ENCODE data around the gene NAV2.

NAV2 gene

GRCh38 chr11:20010156-20010850, 297.7 kb downstream of the NAV2 start:
- DNase-seq: no peak

- no peak for DNase-seq
These were observed 298.2 kb downstream of the NAV2 start for GRCh38 chr11:20010851-20011225.

- DNase-seq: no peak
These were observed 298.8 kb downstream of the NAV2 start for GRCh38 chr11:20011307-20011951.

- DNase-seq: no peak
These were observed 300.9 kb downstream of the NAV2 start for GRCh38 chr11:20013346-20014066.

- DNase-seq: no peak
These were observed 301.4 kb downstream of the NAV2 start for GRCh38 chr11:20014067-20014402.

GRCh38 chr11:20015101-20015500, 302.5 kb downstream of the NAV2 start:
- DNase-seq: no peak

GRCh38 chr11:20015529-20016427, 303.1 kb downstream of the NAV2 start:
- DNase-seq: no peak

- DNase-seq: no peak
These were observed 303.9 kb downstream of the NAV2 start for GRCh38 chr11:20016526-20016925.

GRCh38 chr11:20017320-20017719, 304.7 kb downstream of the NAV2 start:
- no peak for DNase-seq

GRCh38 chr11:20020198-20020597, 307.6 kb downstream of the NAV2 start:
- no peak for DNase-seq

- no peak for DNase-seq
These were observed 308.1 kb downstream of the NAV2 start for GRCh38 chr11:20020716-20021115.

GRCh38 chr11:20021212-20021611, 308.6 kb downstream of the NAV2 start:
- DNase-seq: no peak

GRCh38 chr11:20021771-20022362, 309.2 kb downstream of the NAV2 start:
- DNase-seq: no peak

GRCh38 chr11:20022363-20023081, 309.9 kb downstream of the NAV2 start:
- DNase-seq: no peak

- DNase-seq: no peak
These were observed 310.4 kb downstream of the NAV2 start for GRCh38 chr11:20023082-20023426.

GRCh38 chr11:20024172-20024935, 311.7 kb downstream of the NAV2 start:
- no peak for DNase-seq

GRCh38 chr11:20025332-20025840, 312.7 kb downstream of the NAV2 start:
- no peak for DNase-seq

- DNase-seq: no peak
These were observed 314.3 kb downstream of the NAV2 start for GRCh38 chr11:20026629-20027555.

- no peak for DNase-seq
These were observed 314.9 kb downstream of the NAV2 start for GRCh38 chr11:20027556-20028013.

- no peak for DNase-seq
These were observed 316.6 kb downstream of the NAV2 start for GRCh38 chr11:20029193-20029592.
